ENCODE results near the gene KCNRG.

GRCh38 chr13:49977992-49978391 lies 37.3 kb upstream of the KCNRG start:
- TF ChIP-seq CTCF (IDR thresholded peaks at IDR 0.05): no peak
- no peak for TF ChIP-seq EZH2phosphoT487 (IDR thresholded peaks at IDR 0.05)
